LNCAP (cell line): ENCODE data around the gene TLR9.

Experiments
- TF ChIP-seq, protein P1 (sequence below): fragments of 450-650 bp; IDR thresholded peaks from 2 replicates; pipeline ENCODE4 v1.5.1; 2017; ENCODE audit warnings: mild to moderate bottlenecking

The TLR9 gene

GRCh38 chr3:52232279-52233107 lies 7.0 kb upstream of the TLR9 start:
- TF ChIP-seq, protein P1, sequence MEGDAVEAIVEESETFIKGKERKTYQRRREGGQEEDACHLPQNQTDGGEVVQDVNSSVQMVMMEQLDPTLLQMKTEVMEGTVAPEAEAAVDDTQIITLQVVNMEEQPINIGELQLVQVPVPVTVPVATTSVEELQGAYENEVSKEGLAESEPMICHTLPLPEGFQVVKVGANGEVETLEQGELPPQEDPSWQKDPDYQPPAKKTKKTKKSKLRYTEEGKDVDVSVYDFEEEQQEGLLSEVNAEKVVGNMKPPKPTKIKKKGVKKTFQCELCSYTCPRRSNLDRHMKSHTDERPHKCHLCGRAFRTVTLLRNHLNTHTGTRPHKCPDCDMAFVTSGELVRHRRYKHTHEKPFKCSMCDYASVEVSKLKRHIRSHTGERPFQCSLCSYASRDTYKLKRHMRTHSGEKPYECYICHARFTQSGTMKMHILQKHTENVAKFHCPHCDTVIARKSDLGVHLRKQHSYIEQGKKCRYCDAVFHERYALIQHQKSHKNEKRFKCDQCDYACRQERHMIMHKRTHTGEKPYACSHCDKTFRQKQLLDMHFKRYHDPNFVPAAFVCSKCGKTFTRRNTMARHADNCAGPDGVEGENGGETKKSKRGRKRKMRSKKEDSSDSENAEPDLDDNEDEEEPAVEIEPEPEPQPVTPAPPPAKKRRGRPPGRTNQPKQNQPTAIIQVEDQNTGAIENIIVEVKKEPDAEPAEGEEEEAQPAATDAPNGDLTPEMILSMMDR = peak; percentile 25; the same call in 1 of the 2 replicates

DNA sequence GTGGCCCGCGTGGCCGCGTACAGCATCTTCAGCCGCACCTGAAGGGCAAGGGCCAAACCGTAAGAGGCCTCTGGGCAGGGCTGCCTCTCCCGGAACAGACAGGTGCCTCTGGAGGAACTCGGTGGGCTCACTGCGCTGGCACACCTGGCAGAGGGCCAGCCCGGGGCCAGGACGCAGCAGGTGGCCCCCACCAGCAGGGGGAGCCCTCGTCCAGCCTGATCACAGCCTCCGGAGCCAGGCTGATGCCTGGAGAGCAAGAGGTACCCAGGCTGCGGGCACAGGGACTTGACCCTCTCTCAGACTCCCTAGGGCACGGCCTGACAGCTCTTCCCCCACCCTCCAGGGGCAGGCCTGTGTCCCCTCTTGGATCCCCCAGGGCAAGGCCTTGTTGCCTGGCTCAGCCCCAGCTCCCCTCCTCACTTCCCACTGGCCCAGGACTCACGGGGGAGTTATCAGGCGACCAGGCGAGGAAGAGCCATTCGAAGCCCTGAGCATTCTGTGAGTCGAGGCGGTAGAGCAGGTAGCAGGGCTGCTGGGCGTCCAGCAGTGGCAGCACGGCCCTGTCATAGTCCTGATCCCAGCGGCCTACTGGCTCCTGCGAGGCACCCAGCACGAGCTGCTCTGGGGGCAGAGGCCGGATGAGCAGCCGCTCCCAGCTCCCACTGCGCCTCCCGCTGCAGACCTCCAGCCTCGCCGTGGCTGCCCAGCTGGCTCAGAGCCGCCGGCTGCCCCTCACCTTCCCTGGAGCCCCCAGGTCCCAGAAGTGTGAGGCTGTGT lies 6.2 kb upstream of the TLR9 start:
- TF ChIP-seq, protein P1 = peak; percentile 94

DNA sequence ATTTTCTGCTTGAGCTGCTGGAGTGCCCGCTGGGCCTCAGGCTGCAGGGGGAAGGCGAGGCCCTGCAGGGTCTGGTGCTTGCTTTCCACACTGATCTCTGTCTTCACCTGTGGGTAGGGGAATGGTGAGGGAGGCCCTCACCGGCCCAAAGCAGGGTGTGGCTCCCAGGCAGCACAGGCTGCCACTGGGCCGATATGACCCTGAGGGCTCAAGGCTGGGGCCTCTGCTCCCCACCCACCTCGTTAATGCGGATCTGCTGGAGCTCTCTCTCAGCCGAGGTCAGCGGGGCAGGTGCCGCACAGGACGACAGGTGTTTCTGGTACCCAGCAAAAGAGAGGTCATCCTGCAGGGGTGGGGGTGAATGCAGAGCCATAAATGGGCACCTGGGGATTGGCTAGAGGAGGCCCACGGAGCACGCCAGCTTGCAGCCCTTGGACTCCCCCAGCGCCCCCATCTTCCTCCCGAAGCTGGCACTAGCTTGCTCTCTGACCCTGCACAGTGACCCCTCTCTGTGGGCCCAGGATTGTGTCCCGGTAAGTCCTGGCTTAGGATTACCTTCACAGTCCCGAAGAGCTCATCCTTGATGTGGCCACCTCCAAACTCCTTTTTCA lies 5.5 kb upstream of the TLR9 start:
- TF ChIP-seq, protein P1 = no peak

GRCh38 chr3:52230461-52230860 lies 5.0 kb upstream of the TLR9 start:
- TF ChIP-seq, protein P1 = no peak

DNA sequence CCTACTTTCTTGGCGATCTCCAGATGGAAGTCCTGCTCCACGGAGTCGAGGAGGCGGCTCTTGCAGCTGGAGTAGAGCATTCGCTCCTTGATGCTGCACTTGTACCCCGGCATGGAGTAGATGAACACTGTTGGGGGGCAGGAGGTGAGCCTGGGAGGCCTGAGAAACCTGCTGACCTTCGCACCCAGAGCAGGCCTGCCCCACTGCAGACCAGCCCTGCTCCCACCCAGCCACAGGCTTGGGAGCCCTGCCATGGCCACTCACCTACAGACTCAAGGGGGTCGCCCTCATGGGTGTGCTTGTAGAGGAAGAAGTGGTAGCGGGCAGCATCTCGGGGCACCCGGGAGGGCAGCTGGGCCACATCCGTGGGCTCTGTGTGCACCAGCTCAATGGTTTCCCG lies 4.2 kb upstream of the TLR9 start:
- TF ChIP-seq, protein P1 = no peak

DNA sequence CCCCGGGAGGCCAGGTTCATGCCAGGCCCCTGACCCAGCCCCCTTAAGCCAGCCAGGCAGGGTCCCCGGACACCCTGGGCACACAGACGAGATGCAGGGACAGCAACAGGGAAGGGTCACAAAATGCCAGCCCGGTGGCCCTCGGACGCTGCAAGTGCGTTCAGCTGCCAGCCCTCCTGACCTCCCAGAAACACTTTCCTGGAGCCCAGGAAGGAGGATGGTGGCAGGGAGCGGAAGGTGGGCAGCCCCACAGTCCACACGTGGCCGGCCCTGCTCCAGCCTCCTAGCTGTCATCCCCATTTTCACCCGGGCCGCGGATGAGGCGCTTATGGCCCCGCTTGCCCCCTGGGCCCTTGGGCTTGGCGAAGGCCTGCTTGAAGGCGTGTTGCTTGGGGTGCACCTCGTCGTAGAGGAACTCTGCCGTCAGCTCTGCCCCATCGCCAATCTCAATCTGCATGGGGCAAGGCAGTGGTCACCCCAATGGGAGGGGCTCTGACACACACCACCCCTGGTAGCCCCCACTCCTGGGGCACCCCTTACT lies 3.4 kb upstream of the TLR9 start:
- TF ChIP-seq, protein P1 = no peak

- TF ChIP-seq, protein P1 = no peak
These were observed 2.8 kb upstream of the TLR9 start for GRCh38 chr3:52228266-52228665.
